HG02678 (cell line): ENCODE measurements around the gene ITPA.

ENCODE experiments used
- ATAC-seq: cut with Tn5 transposase; IDR thresholded peaks from one replicate; pipeline ENCODE4 v1.9.1; 2021; ENCODE audit warnings: mild to moderate bottlenecking, moderate library complexity; ENCODE audit not compliant: unreplicated experiment

The ITPA gene

DNA sequence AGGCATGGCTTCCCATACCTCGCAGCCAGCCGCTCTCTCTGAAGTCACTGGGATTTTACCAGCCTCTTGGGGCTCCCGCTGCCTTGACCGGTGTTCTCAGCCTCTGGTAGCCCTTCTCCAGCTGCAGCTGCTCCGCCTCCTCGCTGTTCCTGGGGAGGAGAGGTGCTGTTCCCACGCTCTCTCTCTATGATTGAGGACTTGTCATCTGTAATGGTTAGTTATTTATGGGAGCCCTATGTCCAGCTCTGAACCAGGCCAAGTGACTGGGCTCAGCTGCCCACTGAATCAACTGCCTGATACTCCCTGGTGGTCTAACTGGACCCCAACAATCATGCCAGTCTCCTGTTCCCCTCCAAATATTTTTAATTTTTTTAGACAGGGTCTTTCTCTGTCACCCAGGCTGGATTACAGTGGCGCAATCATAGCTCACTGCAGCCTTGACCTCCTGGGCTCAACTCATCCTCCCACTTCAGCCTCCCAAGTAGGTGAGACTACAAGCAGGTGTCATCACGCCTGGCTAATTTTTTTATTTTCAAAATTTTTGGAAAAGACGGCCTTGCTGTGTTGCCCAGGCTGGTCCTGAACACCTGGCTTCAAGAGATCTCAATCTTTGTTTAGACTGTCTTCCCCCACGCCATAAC, 34.5 kb downstream of the ITPA start:
- ATAC-seq, result no peak

DNA sequence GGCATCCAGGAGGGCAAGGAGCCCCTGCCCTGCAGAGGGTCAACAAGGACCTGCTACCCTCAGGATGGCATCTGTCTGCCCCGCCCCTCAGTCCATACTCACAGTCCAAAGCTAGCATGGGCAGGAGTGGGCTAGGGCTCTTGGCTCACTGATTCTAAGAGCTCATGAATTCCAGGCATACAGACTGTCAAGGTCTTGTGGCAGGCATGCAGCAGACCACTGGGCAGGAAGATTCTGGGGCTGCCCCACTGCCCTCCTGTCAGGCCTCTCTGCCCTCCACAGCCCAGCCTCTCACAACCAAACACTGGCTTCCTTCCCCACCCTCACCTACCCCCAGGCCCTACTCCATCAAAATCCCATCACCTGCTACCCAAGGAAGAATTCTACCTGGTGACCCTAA, 35.3 kb downstream of the ITPA start:
- no peak for ATAC-seq

DNA sequence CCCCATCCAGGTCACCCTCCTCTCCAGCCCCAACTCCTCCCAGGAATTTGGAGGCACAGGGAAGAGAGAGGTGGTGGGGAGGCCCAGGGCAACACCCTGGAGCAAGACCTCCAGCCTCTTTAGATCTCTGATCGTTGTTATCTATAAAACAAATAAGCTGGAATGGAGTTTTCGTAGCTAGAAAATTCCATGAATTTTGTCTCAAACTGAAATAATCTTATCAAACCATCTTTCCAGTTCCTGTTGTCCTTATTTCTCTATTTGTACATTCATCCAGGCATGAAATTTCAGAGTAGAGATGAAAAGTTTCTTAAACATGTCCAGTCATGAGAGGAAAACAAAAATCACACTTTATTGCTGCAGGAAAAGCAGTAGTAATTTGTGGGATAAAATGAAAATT, 35.9 kb downstream of the ITPA start:
- no peak for ATAC-seq

DNA sequence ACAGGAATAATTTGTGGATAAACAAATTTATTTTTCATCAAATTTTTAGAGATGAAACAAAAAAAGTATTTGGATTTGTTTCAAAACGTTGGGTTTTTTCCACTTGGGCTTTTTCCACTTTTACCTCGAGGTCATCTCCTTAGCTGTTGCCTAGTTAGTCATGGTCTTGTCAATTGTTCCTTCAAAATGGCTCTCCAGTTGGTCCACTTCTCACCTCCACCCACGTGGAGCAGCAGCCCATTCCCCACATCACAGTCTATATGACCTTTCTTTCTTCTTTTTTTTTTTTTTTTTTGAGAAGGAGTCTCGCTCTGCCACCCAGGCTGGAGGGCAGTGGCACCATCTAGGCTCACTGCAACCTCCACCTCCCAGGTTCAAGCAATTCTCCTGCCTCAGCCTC, 36.4 kb downstream of the ITPA start:
- ATAC-seq, result no peak

DNA sequence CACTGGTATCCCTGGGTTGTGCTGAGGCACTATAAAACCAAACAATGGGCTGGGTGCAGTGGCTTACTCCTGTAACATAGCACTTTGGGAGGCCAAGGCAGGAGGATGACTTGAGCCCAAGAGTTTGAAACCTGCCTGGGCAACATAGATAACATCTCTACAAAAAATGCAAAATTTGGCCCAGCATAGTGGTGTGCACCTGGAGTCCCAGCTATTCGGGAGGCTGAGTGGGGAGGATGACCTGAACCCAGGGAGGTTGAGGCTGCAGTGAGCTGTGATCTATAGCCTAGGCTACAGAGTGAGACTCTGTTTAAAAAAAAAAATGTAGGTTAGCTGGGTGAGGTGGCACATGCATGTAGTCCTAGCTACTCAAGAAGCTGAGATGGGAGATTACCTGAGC, 37.4 kb downstream of the ITPA start:
- ATAC-seq, result no peak

DNA sequence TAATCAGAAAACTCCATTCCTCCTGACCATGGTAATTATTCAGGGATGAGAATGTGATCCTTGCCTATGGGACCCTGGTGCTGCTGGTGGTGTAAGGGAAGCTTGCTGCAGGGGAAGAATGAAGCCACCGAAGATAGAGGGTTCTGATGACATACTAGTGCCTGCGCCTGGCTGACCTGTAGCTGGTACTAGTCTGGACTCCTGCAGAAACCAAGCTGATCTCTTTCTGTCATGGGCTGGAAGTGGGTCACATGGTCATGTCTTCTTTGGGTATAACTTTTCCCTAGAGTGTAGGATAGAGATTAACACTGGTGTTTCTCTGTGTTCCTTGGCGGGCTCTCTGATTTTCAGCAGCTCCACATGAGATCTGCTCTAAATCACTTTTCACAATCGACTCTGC, 38.3 kb downstream of the ITPA start:
- no peak for ATAC-seq

DNA sequence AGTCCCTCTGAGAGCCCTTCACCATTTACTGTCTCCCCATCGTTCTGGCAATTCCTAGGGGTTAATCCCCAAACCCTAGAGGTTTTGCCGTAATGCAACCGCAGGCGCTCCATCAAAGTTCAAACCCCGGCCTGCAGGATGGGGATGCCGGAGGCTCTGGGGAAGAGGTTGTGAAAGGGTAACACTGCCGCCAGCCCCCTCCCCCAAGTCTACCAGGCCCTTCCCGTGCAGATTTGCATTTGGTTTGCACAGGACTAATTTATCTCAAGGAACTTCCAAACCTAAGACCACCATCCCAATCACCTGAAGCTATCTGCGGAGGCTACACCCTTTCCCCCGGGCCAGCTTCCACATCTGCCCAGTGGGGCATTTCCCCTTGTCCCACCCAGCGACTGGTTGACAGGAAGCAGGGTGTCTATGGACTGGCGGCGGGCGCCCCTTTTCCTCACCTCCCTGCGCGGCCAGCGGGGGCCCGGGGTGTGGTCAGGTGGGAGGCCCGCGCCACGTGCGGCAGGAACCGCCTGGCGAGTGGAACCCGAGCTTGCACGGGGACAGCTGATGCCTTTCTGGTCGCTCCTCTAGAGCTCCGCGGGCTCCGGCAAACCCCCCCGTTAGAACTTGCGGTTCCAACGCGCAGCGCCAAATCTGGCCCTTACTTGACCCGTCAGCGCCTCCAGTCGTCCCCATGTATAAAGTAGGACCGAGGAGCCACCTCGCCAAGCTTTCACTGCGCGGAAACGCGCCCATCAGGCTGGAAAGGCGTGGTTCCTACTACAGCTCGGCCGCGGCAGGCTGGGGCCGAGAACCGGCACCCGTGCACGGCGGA, 39.1 kb downstream of the ITPA start:
- ATAC-seq, result no peak

DNA sequence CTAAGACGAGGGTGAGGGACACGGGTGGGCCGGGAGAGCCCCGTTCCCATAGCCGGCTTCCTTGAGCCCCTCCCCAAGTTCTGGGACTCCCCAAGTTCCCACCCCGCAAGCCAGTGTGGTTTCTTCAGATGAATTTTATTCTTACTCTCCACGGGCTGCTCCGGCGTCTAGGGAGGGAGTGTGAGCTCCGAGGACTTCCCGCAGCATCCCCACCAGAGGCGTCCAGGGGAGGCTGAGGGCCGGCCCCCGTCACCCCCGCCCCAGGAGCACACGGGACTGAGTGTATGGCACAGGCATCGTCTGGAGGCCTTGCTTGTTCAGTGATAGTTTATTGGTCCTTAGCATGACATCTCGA, 39.7 kb downstream of the ITPA start:
- no peak for ATAC-seq

DNA sequence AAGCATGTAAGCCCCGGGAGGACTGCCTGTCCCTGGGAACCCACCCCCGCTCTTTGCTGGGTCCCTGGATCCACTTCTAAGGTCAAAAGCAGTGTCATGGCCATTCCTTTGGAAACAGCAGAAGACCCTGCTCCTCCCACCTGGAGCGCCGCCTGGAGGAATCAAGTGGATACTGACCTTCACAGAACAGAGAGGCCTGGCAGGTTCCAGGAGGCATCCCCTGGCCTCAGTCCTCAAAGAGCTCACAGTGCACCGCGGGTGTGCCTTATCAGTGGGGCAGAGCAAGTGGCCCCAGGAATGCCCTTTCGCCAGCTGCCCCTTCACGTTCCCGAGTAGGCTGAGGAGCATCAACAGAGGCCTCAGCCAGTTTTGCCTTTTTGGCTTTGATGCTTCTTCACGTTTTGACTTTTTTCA, 40.8 kb downstream of the ITPA start:
- ATAC-seq, result no peak

DNA sequence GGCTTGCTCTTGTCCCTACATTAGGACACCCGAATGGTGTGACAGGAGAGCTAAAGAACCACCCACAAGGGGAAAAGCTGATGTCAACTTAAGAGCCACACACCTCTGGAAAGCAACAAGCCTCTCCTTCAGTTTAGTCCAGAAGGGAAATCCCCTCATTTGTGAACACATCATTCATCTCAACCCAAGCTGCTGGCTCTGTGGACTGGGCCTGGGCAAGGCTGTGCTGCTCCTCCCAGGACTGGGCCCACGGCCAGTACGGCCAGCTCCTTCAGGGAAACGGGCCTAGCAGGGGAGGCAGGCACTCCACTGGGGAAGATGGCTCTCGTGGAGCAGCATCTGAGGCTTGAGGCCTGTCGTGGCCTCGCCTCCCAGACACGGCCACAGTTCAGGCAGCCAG, 42.5 kb downstream of the ITPA start:
- ATAC-seq, result no peak

DNA sequence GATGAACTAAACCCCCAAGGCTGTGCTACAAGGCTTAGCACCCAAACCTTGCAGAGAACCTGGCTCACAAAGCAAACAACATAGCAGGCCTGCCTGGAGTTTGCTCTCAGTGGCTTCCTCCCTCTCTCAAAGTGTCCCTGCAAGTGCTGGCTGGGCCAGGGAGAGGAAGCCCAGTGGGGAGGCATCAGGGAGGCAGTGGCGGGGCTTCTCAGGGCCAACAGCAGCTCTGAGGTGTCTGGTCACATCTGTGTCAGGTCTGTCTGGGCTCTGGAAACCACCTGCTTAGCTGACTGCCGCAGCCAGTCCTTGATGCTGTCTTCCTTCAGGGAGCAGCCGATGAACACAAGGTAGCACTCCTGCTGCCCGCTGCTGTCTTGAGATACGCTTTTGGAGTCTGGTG, 46.4 kb downstream of the ITPA start:
- no peak for ATAC-seq

DNA sequence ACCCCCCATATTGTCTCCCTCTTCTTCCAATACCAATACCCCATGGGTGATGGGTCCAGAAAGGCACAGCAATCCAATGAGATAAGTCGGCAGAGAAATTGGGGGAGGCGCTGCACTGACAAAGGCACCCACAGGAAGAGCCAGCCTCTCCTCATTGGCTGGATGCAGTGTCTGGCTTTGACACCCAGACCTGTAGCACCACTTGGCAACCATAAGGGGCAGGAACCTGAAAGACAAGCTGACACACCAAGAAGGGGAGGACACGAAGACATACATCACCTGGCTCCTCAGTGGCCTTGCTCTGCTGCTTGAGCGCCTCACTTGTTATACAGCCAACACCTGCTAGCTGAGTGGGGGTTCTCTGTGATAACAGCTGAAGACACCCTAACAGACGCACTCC, 49.1 kb downstream of the ITPA start:
- no peak for ATAC-seq

DNA sequence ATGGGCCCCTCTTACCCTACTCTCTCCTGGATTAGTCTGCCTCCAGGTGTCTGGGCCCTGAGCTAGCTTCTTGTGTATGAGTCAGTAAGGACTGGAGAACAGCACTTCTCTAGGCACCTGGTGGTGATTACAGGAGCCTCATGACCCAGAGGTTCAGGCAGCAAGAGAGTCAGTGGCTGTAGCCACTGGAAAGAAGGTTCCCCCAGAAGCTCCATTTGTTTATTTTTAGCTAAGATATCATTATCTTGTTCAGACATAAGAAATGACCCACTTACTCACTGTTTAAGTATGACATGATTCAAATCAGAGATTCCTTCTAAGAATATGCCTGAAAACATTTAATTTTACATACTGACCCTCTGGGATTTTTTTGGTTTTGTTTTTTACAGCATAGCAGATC, 53.3 kb downstream of the ITPA start:
- ATAC-seq, result no peak

DNA sequence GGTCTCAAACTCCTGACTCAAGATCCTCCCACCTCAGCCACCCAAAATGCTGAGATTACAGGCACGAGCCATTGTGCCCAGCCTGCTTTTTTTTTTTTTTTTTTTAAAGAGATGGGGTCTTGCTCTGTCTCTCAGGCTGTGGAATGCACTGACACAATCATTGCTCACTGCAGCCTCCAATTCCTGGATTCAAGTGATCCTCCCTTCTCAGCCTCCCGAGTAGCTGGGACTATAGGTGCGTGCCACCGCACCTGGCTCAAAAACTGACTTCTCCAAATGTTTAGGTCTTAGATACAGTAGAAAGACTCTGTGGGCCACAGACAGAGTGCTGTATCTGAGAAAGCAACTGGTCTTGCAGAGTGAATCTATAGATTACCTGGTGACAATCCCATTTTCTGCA, 60.8 kb downstream of the ITPA start:
- no peak for ATAC-seq

DNA sequence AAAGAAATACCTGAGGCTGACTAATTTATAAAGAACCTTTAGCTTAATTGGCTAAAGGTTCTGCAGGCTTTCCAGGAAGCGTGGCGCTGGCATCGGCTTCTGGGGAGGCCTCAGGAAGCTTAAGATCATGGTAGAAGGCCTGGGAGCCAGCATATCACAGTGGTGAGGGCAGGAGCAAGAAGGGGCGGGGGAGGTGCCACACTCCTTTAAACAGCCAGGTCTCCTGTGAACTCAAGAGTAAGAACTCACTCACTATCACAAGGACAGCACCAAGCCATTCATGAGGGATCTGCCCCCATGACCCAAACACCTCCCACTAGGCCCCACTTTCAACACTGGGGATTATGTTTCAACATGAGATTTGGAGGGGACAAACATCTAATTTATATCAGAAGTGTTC, 64.1 kb downstream of the ITPA start:
- no peak for ATAC-seq
